CD14-positive monocyte (primary cell): ENCODE data around the gene GAA. TPM values are rescaled to one million over a fixed set of nuclear protein-coding genes. Genes with fewer than 3 reads are reported as not detected.

Experiments
- DNase-seq, 3 donors: peaks; one replicate each; pipeline ENCODE4 v3.0.0-alpha.2; 2011 to 2022
- H2AFZ ChIP-seq: 2 replicates; pipeline ENCODE4 v1.6.0; 2012; ENCODE audit warnings: mild to moderate bottlenecking, low read depth, low read length, inconsistent platforms; ENCODE audit not compliant: insufficient read depth, poor library complexity, severe bottlenecking
- H3K27ac ChIP-seq, 2 donors: 1 replicate in 1 of 2; 2 replicates in 1 of 2; pipeline ENCODE4 v1.5.1; 2012 to 2013; ENCODE audit warnings: low read length in 2 of 2, control low read depth in 1 of 2, inconsistent platforms in 1 of 2, low read depth in 1 of 2, mild to moderate bottlenecking in 1 of 2
- H3K27me3 ChIP-seq, 2 donors: one replicate each; pipeline versions ENCODE4 v1.6.0 to v1.6.1; 2011 to 2013; ENCODE audit warnings: low read length in 2 of 2; ENCODE audit not compliant: control insufficient read depth in 2 of 2, insufficient read depth in 2 of 2
- H3K36me3 ChIP-seq, 2 donors: replicated peaks in 1 of 2; 1 replicate in 1 of 2; 2 replicates in 1 of 2; pipeline versions ENCODE4 v1.5.1 to v1.6.1; 2012 to 2013; ENCODE audit warnings: low read length in 2 of 2, control low read depth in 1 of 2, inconsistent platforms in 1 of 2, mild to moderate bottlenecking in 1 of 2; ENCODE audit not compliant: insufficient read depth in 2 of 2, control insufficient read depth in 1 of 2
- H3K4me1 ChIP-seq, 2 donors: 1 replicate in 1 of 2; 2 replicates in 1 of 2; pipeline versions ENCODE4 v1.5.1 to v1.6.1; 2012 to 2013; ENCODE audit warnings: low read length in 2 of 2, control low read depth in 1 of 2, inconsistent platforms in 1 of 2, mild to moderate bottlenecking in 1 of 2, moderate library complexity in 1 of 2; ENCODE audit not compliant: insufficient read depth in 2 of 2, control insufficient read depth in 1 of 2
- H3K4me2 ChIP-seq: replicated peaks from 2 replicates; pipeline ENCODE3; 2012; ENCODE audit warnings: low read length, moderate library complexity, mild to moderate bottlenecking; ENCODE audit not compliant: poor library complexity, severe bottlenecking; ENCODE audit errors: extremely low read depth
- H3K4me3 ChIP-seq, 3 experiments: fragments of 200-600 bp in 1 of 3; sonication (generic) in 1 of 3; replicated peaks in 1 of 3; 1 replicate in 2 of 3; 2 replicates in 1 of 3; pipeline ENCODE4 v1.5.1; 2011 to 2013; ENCODE audit warnings: low read length in 3 of 3, mild to moderate bottlenecking in 3 of 3, control low read depth in 2 of 3, low read depth in 2 of 3, inconsistent platforms in 1 of 3, moderate library complexity in 1 of 3
- H3K79me2 ChIP-seq: 2 replicates; pipeline ENCODE4 v1.6.0; 2012; ENCODE audit warnings: mild to moderate bottlenecking, control low read depth, inconsistent platforms, low read length, moderate library complexity; ENCODE audit not compliant: insufficient read depth
- H3K9ac ChIP-seq: 2 replicates; pipeline ENCODE4 v1.6.0; 2017; ENCODE audit warnings: low read length, mild to moderate bottlenecking; ENCODE audit not compliant: insufficient read depth, poor library complexity, severe bottlenecking
- H3K9me3 ChIP-seq, 2 donors: replicated peaks in 1 of 2; 1 replicate in 1 of 2; 2 replicates in 1 of 2; pipeline versions ENCODE4 v1.5.1 to v1.6.1; 2012 to 2013; ENCODE audit warnings: low read length in 2 of 2, control low read depth in 1 of 2; ENCODE audit not compliant: control insufficient read depth in 1 of 2, insufficient read depth in 1 of 2
- H4K20me1 ChIP-seq: 2 replicates; pipeline ENCODE4 v1.6.0; 2012; ENCODE audit warnings: mild to moderate bottlenecking, low read length, control low read depth, moderate library complexity; ENCODE audit not compliant: insufficient read depth
- H3K27ac Mint-ChIP-seq, 7 donors: one replicate each; pipeline ENCODE4 v1.8.0; 2020; ENCODE audit warnings: mild to moderate bottlenecking in 7 of 7, mixed read lengths in 7 of 7, moderate library complexity in 6 of 7, inconsistent platforms in 2 of 7
- H3K27me3 Mint-ChIP-seq, 3 donors: one replicate each; pipeline ENCODE4 v1.8.0; 2021 to 2022; ENCODE audit warnings: low read depth in 3 of 3, mild to moderate bottlenecking in 3 of 3, mixed read lengths in 3 of 3, moderate library complexity in 3 of 3, inconsistent platforms in 1 of 3
- H3K36me3 Mint-ChIP-seq, 2 donors: one replicate each; pipeline ENCODE4 v1.8.0; 2020; ENCODE audit warnings: mixed read lengths in 2 of 2, inconsistent platforms in 1 of 2, mild to moderate bottlenecking in 1 of 2
- H3K4me1 Mint-ChIP-seq: one replicate; pipeline ENCODE4 v1.8.0; 2020; ENCODE audit warnings: mild to moderate bottlenecking, mixed read lengths
- H3K4me3 Mint-ChIP-seq, 2 donors: one replicate each; pipeline ENCODE4 v1.8.0; 2020; ENCODE audit warnings: mild to moderate bottlenecking in 2 of 2, mixed read lengths in 2 of 2, moderate library complexity in 1 of 2
- H3K9me3 Mint-ChIP-seq, 7 donors: one replicate each; pipeline ENCODE4 v1.8.0; 2020 to 2022; ENCODE audit warnings: mixed read lengths in 7 of 7, mild to moderate bottlenecking in 6 of 7, moderate library complexity in 6 of 7, inconsistent platforms in 2 of 7
- CTCF ChIP-seq: fragments of 200-600 bp; IDR thresholded peaks from one replicate; pipeline ENCODE4 v1.8.0; 2022; ENCODE audit warnings: antibody characterized with exemption, mild to moderate bottlenecking
- WGBS: methylation state at CpG from one replicate; pipeline ENCODE4 v1.1.5; 2013; ENCODE audit warnings: missing lambda C conversion rate; ENCODE audit not compliant: insufficient coverage; 5-methylcytosine and 5-hydroxymethylcytosine counted together
- intact Hi-C, 2 donors: fragments of 100-400 bp; cut with micrococcal nuclease; formaldehyde crosslinking; loops; one replicate each; pipeline versions ENCODE4 v1.15.0 to v1.15.1; 2023
- polyA plus RNA-seq, 3 donors: library from polyadenylated mRNA; depleted of rRNA in 1 of 3; unstranded in 2 of 3; stranded (reverse) in 1 of 3; fragments of 300-500 nt in 2 of 3; fragments of >200 nt in 1 of 3; fragmentation: Illumina TruSeq in 2 of 3; gene quantifications; 1 replicate in 2 of 3; 2 replicates in 1 of 3; pipeline ENCODE4 v1.2.3, GENCODE V29; 2012 to 2021

GAA gene
- polyA plus RNA-seq, 3 donors: 116 to 140 (median 120) TPM

- H3K27me3 ChIP-seq: no peaks in the 10 kb centered on the region
- H2AFZ ChIP-seq: no peak overlapping the region
- H3K27ac ChIP-seq: no peak overlapping the region
- Mint-ChIP-seq H3K27ac (no peak overlapping the region), H3K9me3 (no peaks in the 10 kb centered on the region), H3K36me3 (peaks cover 3 to 13% of the 10 kb centered on the region in 2 donors), H3K4me3 (peak overlapping the region in 1 of 2 donors; percentile 7), H3K27me3 (peaks cover 1 to 4% (median 3%) of the 10 kb centered on the region in 3 donors), H3K4me1 (peaks cover 36% of the 10 kb centered on the region)
- no peak overlapping the region for H3K4me3 ChIP-seq
- peaks cover 12% of the 10 kb centered on the region for H3K79me2 ChIP-seq
- intact Hi-C loops: loop anchor here (2.0 to 5.0 kb wide), 2 partner anchors 47 to 162 kb away; partner anchors contain the start of genes EIF4A3 (in 2 of the 2) and RNF213 (in 1 of the 2)
- H3K9me3 ChIP-seq: no peaks in the 10 kb centered on the region
- WGBS: 88% methylated on average over 4 of the region's 4 CpGs
- no peak for TF ChIP-seq CTCF
- peaks cover 29% of the 10 kb centered on the region for H4K20me1 ChIP-seq
- no peak for DNase-seq
- H3K9ac ChIP-seq: no peak overlapping the region
- H3K4me1 ChIP-seq: peaks cover 23 to 28% of the 10 kb centered on the region in 2 donors
- H3K36me3 ChIP-seq: peaks cover 0 to 7% of the 10 kb centered on the region in 2 donors
- no peak overlapping the region for H3K4me2 ChIP-seq
Measured at GRCh38 chr17:80100035-80100323, 1.4 kb upstream of the GAA start.

- peaks cover 10 to 18% of the 10 kb centered on the region in 2 donors for H3K36me3 ChIP-seq
- H3K4me3 ChIP-seq: peak overlapping the region; percentile 80 to 96 (median 91)
- intact Hi-C loops: loop anchor here (2.0 to 5.0 kb wide), 2 partner anchors 45 to 160 kb away; partner anchors contain the start of genes EIF4A3 (in 2 of the 2) and RNF213 (in 1 of the 2)
- H3K9me3 ChIP-seq: no peaks in the 10 kb centered on the region
- peaks cover 23 to 27% of the 10 kb centered on the region in 2 donors for H3K4me1 ChIP-seq
- H4K20me1 ChIP-seq: peaks cover 35% of the 10 kb centered on the region
- H3K27ac Mint-ChIP-seq: peak overlapping the region; percentile 91 to 96 (median 95)
- H3K27me3 Mint-ChIP-seq: peaks cover 0 to 2% (median 0%) of the 10 kb centered on the region in 3 donors
- peak overlapping the region; percentile 93 to 96 for H3K4me3 Mint-ChIP-seq
- H3K36me3 Mint-ChIP-seq: peaks cover 11 to 34% of the 10 kb centered on the region in 2 donors
- H3K27ac ChIP-seq: peak overlapping the region; percentile 82 to 94
- no peaks in the 10 kb centered on the region for H3K9me3 Mint-ChIP-seq
- H2AFZ ChIP-seq: peak overlapping the region; percentile 77
- WGBS: 22% methylated on average over 19 of the region's 21 CpGs
- H3K79me2 ChIP-seq: peaks cover 12% of the 10 kb centered on the region
- DNase-seq: peak; percentile 44 to 73 (median 59)
- no peaks in the 10 kb centered on the region for H3K27me3 ChIP-seq
- peaks cover 34% of the 10 kb centered on the region for H3K4me1 Mint-ChIP-seq
- peak overlapping the region; percentile 93 for H3K9ac ChIP-seq
- TF ChIP-seq CTCF: no peak
- peak overlapping the region; percentile 82 for H3K4me2 ChIP-seq
Measured at GRCh38 chr17:80101946-80102663, 724 bp downstream of the GAA start.
